ENCODE results near the gene MYO9B. TPM values are rescaled to one million over a fixed set of nuclear protein-coding genes. Genes with fewer than 3 reads are reported as not detected.

MYO9B gene
- total RNA-seq, 1 donor from 2014 or later = 15.5 TPM

DNA sequence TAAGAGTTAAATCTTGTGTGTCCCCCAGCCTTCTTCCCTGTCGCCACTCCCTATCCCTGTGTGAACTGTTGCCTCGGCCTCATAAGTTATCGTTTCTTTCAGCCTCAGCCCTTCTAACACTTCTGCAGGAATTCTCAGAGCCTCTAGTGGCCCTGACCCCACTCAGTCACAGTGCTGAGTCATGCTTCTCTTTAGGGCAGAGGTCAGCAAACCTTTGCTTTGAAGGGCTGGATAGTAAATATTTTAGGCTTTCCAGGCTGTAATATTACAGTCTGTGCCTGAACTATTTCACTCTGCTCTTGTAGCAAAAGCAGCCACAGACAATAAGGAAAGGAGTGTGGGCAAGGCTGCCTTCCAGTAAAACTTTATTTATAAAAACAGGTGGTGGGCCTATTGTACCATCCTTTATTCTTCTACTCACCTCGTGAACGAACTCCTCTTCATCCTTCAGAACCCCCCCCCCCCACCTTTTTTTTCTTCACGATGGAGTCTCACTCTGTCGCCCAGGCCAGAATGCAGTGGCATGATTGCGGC lies 22.1 kb downstream of the MYO9B start:
- Histone ChIP-seq H3K4me3 (ENCODE audit: low read depth, low read length) (no peak overlapping the region), H3K36me3 (ENCODE audit: control insufficient read depth, insufficient read depth, low read length) (peaks cover 11% of the 10 kb centered on the region), H3K27me3 (ENCODE audit: control insufficient read depth, insufficient read depth, low read length) (no peaks in the 10 kb centered on the region)
- TF ChIP-seq, protein P1, sequence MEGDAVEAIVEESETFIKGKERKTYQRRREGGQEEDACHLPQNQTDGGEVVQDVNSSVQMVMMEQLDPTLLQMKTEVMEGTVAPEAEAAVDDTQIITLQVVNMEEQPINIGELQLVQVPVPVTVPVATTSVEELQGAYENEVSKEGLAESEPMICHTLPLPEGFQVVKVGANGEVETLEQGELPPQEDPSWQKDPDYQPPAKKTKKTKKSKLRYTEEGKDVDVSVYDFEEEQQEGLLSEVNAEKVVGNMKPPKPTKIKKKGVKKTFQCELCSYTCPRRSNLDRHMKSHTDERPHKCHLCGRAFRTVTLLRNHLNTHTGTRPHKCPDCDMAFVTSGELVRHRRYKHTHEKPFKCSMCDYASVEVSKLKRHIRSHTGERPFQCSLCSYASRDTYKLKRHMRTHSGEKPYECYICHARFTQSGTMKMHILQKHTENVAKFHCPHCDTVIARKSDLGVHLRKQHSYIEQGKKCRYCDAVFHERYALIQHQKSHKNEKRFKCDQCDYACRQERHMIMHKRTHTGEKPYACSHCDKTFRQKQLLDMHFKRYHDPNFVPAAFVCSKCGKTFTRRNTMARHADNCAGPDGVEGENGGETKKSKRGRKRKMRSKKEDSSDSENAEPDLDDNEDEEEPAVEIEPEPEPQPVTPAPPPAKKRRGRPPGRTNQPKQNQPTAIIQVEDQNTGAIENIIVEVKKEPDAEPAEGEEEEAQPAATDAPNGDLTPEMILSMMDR (IDR thresholded peaks at IDR 0.05; ENCODE audit: insufficient read depth, low read length, severe bottlenecking) = no peak
- DNase-seq (ENCODE audit: low read depth) = peak; percentile 12
- FAIRE-seq = no peak

DNA sequence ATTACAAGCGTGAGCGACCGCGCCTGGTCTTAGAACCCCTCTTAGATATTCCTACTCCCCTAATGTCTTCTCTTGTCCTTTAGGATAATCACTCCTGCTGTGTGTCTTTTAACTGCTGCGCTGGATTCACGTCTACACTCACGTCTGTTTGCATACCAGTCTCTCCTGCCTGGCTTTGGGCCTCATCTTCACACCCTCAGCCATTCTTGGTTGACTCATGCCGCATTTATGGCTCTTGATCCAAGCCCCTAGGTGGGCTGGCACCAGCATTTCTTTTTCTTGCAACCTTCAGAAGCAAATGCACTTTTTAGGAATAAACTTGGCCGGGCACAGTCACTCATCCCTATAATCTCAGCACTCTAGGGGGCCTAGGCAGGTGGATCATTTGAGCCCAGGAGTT lies 22.7 kb downstream of the MYO9B start:
- H3K27me3 ChIP-seq (ENCODE audit: control insufficient read depth, insufficient read depth, low read length) = no peaks in the 10 kb centered on the region
- TF ChIP-seq, protein P1 (IDR thresholded peaks at IDR 0.05; ENCODE audit: insufficient read depth, low read length, severe bottlenecking) = no peak
- H3K4me3 ChIP-seq (ENCODE audit: low read depth, low read length) = no peak overlapping the region
- H3K36me3 ChIP-seq (ENCODE audit: control insufficient read depth, insufficient read depth, low read length) = peaks cover 13% of the 10 kb centered on the region
- FAIRE-seq (no peak), DNase-seq (ENCODE audit: low read depth) (no peak)

DNA sequence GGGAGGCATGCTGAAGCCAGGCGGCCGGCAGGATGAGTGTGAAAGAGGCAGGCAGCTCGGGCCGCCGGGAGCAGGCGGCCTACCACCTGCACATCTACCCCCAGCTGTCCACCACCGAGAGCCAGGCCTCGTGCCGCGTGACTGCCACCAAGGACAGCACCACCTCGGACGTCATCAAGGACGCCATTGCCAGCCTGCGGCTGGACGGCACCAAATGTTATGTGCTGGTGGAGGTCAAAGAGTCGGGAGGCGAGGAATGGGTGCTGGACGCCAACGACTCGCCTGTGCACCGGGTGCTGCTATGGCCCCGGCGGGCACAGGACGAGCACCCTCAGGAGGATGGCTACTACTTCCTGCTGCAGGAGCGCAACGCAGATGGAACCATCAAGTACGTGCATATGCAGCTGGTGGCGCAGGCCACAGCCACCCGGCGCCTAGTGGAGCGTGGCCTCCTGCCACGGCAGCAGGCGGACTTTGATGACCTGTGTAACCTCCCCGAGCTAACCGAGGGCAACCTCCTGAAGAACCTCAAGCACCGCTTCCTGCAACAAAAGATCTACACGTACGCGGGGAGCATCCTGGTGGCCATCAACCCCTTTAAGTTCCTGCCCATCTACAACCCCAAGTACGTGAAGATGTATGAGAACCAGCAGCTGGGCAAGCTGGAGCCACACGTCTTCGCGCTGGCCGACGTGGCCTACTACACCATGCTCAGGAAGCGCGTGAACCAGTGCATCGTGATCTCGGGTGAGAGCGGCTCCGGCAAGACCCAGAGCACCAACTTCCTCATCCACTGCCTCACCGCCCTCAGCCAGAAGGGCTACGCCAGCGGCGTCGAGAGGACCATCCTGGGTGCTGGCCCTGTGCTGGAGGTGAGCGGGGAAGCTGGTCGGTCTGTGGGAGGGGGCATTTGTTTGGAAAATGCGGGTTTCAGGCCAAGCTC lies 26.4 kb downstream of the MYO9B start:
- TF ChIP-seq, protein P1 (IDR thresholded peaks at IDR 0.05; ENCODE audit: insufficient read depth, low read length, severe bottlenecking) = no peak
- DNase-seq (ENCODE audit: low read depth) (no peak), FAIRE-seq (no peak)
- H3K36me3 ChIP-seq (ENCODE audit: control insufficient read depth, insufficient read depth, low read length) = peaks cover 14% of the 10 kb centered on the region
- H3K4me3 ChIP-seq (ENCODE audit: low read depth, low read length) = no peak overlapping the region
- no peaks in the 10 kb centered on the region for H3K27me3 ChIP-seq (ENCODE audit: control insufficient read depth, insufficient read depth, low read length)

DNA sequence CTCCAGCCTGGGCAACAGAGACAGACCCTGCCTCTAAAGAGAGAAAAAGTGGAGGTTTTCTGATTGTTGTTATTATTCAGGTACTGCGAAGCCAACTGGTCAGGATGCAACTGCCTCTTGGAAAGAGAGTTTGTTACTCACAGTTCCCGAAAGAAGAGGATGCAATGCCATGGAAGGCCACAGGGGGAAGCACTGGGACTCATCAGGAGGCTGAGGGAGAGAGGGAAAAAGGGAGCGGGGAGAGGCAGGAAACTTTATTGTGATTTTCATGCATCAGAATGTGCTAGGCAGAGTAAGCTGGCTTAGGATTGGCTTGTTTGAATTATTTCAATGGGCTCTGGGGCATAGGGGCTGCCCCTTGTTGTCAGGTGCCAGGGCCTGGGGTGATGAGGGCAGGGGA lies 27.6 kb downstream of the MYO9B start:
- no peak for FAIRE-seq
- peaks cover 14% of the 10 kb centered on the region for H3K36me3 ChIP-seq (ENCODE audit: control insufficient read depth, insufficient read depth, low read length)
- no peak for DNase-seq (ENCODE audit: low read depth)
- TF ChIP-seq, protein P1 (IDR thresholded peaks at IDR 0.05; ENCODE audit: insufficient read depth, low read length, severe bottlenecking) = peak; percentile 41
- H3K27me3 ChIP-seq (ENCODE audit: control insufficient read depth, insufficient read depth, low read length) = no peaks in the 10 kb centered on the region
- H3K4me3 ChIP-seq (ENCODE audit: low read depth, low read length) = no peak overlapping the region

DNA sequence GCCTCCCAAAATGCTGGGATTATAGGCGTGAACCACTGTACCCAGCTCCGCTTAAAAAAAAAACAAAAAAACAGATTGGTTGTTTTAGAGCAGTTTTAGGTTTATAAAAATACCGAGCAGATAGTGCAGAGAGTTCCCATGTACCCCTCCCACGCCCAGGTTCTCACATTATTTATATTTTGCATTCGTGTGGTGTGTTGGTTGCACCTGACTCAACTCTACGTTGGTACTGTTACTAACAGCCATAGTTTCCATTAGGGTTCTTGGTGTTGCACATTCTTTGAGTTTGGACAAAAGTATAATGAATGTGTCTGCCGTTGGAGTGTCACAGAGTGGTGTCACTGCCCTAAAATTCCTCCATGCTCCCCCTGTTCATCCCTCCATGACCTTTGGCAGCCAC lies 29.1 kb downstream of the MYO9B start:
- no peak overlapping the region for H3K4me3 ChIP-seq (ENCODE audit: low read depth, low read length)
- TF ChIP-seq, protein P1 (IDR thresholded peaks at IDR 0.05; ENCODE audit: insufficient read depth, low read length, severe bottlenecking) = no peak
- FAIRE-seq (no peak), DNase-seq (ENCODE audit: low read depth) (no peak)
- H3K36me3 ChIP-seq (ENCODE audit: control insufficient read depth, insufficient read depth, low read length) = peaks cover 14% of the 10 kb centered on the region
- no peaks in the 10 kb centered on the region for H3K27me3 ChIP-seq (ENCODE audit: control insufficient read depth, insufficient read depth, low read length)
